Sigmoid colon (tissue), 4 donors: ENCODE results near the gene APOBEC4.

Experiments used
- EP300 ChIP-seq, 4 donors: sonication (generic); formaldehyde crosslinking; IDR thresholded peaks; one replicate each; pipeline ENCODE4 v1.6.1; 2017; ENCODE audit warnings: antibody characterized with exemption in 4 of 4
- POLR2A ChIP-seq, 2 donors: fragments of 450-650 bp; IDR thresholded peaks; one replicate each; pipeline ENCODE4 v1.6.1; 2016; ENCODE audit warnings: antibody characterized with exemption in 2 of 2, mild to moderate bottlenecking in 2 of 2, moderate library complexity in 2 of 2
- TF ChIP-seq, protein P1 (sequence below), 4 experiments: fragments of 450-650 bp in 3 of 4; fragments of 200-600 bp in 1 of 4; IDR thresholded peaks; one replicate each; pipeline ENCODE4 v1.5.1; 2016 to 2019; ENCODE audit warnings: antibody characterized with exemption in 4 of 4, mild to moderate bottlenecking in 3 of 4, moderate library complexity in 2 of 4

- TF ChIP-seq, protein P1, sequence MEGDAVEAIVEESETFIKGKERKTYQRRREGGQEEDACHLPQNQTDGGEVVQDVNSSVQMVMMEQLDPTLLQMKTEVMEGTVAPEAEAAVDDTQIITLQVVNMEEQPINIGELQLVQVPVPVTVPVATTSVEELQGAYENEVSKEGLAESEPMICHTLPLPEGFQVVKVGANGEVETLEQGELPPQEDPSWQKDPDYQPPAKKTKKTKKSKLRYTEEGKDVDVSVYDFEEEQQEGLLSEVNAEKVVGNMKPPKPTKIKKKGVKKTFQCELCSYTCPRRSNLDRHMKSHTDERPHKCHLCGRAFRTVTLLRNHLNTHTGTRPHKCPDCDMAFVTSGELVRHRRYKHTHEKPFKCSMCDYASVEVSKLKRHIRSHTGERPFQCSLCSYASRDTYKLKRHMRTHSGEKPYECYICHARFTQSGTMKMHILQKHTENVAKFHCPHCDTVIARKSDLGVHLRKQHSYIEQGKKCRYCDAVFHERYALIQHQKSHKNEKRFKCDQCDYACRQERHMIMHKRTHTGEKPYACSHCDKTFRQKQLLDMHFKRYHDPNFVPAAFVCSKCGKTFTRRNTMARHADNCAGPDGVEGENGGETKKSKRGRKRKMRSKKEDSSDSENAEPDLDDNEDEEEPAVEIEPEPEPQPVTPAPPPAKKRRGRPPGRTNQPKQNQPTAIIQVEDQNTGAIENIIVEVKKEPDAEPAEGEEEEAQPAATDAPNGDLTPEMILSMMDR (IDR thresholded peaks at IDR 0.05) = no peak
- no peak for TF ChIP-seq EP300 (IDR thresholded peaks at IDR 0.05)
- TF ChIP-seq POLR2A (IDR thresholded peaks at IDR 0.05) = no peak
These were observed 18.6 kb downstream of the APOBEC4 start for GRCh38 chr1:183634429-183635065.
